ENCODE results near the gene PRDM11.

Gene PRDM11

DNA sequence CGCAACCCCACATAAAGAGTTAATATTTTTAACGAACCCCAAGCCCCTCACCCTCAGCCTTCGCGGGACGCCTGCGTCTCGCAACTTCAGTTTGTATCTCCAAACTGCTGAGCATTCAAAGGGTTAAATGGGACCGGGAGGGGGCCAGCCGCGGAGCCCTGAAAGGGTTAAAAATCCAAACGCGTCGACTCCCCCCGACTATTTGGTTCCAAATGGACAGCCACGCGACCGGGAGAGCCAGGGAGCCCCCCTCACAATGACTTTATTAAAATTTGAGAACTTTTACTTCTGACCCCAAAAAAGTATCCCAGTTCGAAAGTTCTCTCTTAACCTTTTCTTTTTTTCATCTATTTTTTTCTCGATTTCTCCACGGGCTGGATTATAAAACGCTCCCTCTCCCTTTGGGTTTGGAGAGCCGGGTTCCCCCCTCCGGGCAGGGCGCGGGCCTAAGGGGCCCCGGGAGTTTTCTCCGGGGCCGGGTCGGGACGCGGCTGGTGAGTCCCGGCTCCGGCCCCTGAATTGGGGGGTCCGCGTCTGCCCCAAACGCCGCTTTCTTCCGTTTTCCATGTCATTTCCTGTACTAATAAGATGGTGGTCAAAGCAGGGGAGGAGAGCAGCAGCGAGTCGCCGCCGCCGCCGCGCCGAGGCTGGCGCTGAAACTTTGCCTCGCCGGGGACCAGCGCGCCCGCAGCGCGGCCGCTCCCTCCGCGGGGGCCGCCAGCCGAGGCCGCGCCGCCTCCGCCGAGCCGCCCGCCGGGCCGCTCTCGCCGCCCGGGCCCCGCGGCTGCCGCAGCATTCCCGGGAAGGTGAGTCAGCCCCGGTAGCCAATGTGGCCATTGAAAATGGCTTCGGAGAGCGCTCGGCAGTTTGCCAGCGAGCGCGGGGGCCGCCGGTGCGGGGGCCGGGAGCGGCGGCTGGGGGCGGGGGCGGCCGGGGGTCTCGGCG is at the start of gene PRDM11:
Gene PRDM11 (plus strand): TSS at position 568 of the 945 bp plus-strand sequence. CDS start 35,128 bp downstream, outside the sequence.
- Mint-ChIP-seq H3K36me3 (peaks cover 5% of the 10 kb centered on the region), H3K27ac (peak within 1 kb of the TSS; percentile 92), H3K4me3 (peak within 1 kb of the TSS; percentile 91), H3K4me1 (ENCODE audit: low read depth) (peaks cover 32% of the 10 kb centered on the region), H3K9me3 (ENCODE audit: low read depth) (no peaks in the 10 kb centered on the region), H3K27me3 (peaks cover 3% of the 10 kb centered on the region)

DNA sequence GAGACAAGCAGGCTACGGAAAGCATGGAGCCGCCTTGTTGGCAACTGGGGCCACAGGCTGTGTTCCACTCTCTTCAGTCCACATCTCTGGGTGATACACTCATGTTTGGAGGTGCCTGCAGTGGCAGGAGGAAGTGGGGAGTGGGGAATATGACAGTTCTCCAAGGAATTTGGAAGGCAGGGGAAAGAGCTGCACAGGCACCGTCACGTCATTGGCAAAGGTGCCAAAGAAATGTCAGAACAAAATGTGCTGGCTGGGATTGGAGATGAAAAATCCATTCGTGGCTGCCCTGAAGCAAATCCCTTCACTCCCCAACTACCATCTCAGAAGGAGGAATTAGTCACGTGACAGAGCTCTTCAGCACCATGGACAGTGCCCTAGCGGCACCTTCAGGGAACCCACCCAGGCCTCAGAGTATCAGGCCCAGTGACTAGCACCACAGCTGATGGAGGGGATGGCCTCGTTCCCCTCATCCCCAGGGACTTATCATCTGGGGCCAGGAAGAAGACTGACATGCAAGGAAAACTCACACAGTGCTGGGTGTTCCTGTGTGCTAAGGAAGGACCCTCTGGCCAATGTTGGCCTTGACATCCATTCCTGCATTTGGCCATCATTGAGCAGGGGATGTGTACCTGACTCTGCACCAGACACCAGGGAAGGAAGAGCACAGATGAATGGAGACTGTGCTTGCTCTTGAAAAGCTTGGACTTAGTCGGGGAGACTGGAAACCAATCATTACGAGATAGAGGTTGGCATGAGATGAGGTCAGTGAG is 48.5 kb upstream of the PRDM11 start:
- Mint-ChIP-seq H3K4me3 (no peak overlapping the region), H3K4me1 (ENCODE audit: low read depth) (peaks cover 26% of the 10 kb centered on the region), H3K36me3 (no peaks in the 10 kb centered on the region), H3K9me3 (ENCODE audit: low read depth) (no peaks in the 10 kb centered on the region), H3K27me3 (peaks cover 7% of the 10 kb centered on the region), H3K27ac (no peak overlapping the region)

DNA sequence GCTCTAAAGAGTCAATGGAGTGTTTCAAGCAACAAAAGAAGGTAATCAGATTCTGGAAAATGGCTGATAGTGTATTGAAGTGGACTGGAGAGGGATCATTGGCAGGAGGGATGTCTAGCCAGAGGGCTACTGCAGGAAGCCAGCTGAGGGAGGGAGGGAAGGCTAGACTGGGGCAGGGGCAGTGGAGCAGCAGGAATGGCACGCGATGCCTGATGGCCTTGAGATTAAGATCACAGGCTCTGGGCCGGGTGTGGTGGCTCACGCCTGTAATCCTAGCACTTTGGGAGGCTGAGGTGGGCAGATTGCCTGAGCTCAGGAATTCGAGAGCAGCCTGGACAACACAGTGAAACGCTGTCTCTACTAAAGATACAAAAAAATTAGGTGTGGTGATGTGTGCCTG is 47.5 kb upstream of the PRDM11 start:
- no peaks in the 10 kb centered on the region for H3K9me3 Mint-ChIP-seq (ENCODE audit: low read depth)
- H3K27ac Mint-ChIP-seq, result no peak overlapping the region
- H3K4me1 Mint-ChIP-seq (ENCODE audit: low read depth), result peaks cover 20% of the 10 kb centered on the region
- no peak overlapping the region for H3K4me3 Mint-ChIP-seq
- H3K27me3 Mint-ChIP-seq, result peaks cover 7% of the 10 kb centered on the region
- H3K36me3 Mint-ChIP-seq, result no peaks in the 10 kb centered on the region

- H3K36me3 Mint-ChIP-seq, result no peaks in the 10 kb centered on the region
- no peak overlapping the region for H3K4me3 Mint-ChIP-seq
- peaks cover 7% of the 10 kb centered on the region for H3K27me3 Mint-ChIP-seq
- no peaks in the 10 kb centered on the region for H3K9me3 Mint-ChIP-seq (ENCODE audit: low read depth)
- no peak overlapping the region for H3K27ac Mint-ChIP-seq
- peaks cover 19% of the 10 kb centered on the region for H3K4me1 Mint-ChIP-seq (ENCODE audit: low read depth)
These were observed 46.1 kb upstream of the PRDM11 start for GRCh38 chr11:45100339-45100738.

DNA sequence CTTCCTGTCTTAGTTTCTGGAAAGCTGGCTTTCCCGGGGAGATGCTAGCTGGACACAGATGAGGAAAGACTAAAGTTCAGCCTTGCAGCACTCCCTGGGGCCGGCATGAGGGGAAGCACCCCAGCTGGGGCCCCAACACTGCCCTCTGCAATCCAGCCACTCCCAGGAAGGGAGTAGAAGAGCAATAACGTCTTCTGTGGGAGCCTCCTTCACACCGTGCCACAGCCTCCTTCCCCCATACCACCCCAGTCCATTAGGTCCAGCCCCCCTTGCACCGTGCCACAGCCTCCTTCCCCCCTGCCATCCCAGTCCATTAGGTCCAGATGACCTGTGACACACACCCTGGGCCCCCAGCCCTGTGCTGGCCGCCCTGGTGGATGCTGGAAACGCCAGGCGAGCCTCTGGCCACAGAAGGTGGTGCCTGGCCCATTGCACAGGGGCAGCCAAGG is 44.1 kb upstream of the PRDM11 start:
- Mint-ChIP-seq H3K36me3 (no peaks in the 10 kb centered on the region), H3K27me3 (peaks cover 5% of the 10 kb centered on the region), H3K4me3 (peak overlapping the region; percentile 71), H3K27ac (no peak overlapping the region), H3K9me3 (ENCODE audit: low read depth) (no peaks in the 10 kb centered on the region), H3K4me1 (ENCODE audit: low read depth) (peaks cover 19% of the 10 kb centered on the region)

DNA sequence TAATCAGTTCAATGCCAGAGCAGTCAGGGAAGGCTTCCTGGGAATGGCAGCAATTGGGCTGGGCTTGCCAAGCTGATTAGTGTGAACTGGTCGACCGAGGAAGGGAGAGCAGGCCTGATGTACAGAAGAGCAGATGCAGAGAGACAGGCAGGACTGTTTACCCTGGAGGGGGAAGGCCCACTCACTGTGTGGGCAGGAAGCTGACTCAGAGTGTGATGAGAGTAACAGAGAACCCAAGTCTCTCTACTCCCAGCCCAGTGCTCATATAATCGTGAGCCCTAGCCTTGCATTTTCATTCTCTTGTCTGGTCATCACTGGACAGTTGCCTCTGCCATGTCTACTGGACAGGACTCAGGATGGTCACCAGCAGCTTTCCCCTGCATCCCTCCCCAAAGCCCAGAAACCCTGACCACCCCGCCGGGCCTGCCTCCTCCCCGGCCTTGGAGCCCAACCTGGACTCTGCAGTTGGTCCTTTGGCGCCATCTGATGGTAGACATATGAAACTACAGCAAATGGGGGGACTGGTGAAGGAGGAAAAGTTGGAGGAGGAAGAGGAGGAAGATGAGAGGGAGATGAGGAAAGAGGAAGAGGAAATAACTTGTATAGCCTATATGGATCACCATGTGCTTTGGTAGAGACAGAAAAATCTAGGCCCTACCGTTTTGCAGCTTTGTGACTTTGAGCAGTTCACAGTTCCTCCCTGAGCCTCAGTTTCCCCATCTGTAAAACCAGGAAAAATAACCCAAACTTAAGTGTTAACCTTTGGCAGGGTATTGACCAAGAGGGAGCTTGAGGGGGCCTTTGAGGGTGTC is 43.4 kb upstream of the PRDM11 start:
- Mint-ChIP-seq H3K9me3 (ENCODE audit: low read depth) (no peaks in the 10 kb centered on the region), H3K4me1 (ENCODE audit: low read depth) (peaks cover 19% of the 10 kb centered on the region), H3K27ac (peak overlapping the region; percentile 25), H3K27me3 (peaks cover 5% of the 10 kb centered on the region), H3K36me3 (no peaks in the 10 kb centered on the region), H3K4me3 (peak overlapping the region; percentile 71)

DNA sequence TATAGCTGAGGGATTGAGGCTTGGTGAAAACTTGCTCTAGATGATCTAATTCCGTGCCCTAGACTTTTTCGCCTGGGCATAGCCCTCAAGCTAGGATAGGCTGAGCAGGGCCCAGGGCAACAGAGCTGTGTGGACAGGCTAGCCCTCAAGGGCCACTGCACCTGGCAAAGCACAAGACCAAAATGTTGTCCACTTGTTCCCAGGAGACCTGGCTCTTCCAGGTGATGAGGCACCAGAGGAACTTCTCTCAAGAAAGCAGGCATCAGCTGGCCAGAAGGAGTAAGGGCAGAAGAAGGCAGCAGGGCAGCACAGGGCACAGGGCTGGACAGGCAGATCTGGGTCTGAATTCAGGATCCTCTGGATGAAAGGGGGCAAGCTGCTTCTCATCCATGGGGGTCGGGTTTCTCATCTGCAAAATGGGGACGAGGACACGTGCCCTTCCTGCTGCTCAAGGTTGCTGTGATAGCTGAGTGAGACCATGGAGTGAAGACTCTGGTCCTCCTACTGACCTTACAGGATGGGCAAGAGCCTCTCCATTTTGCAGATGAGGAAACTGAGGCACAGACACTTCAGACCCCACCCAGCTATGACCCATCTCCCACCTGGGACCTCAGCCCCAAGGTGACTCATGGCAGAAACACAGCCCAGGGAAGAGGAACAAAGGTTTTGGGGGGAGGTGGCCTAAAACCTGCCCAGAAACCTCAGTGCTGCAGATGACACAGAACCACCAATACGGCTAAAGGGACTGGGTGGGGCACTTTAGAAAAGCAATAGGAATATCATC is 42.2 kb upstream of the PRDM11 start:
- no peak overlapping the region for H3K4me3 Mint-ChIP-seq
- no peak overlapping the region for H3K27ac Mint-ChIP-seq
- no peaks in the 10 kb centered on the region for H3K9me3 Mint-ChIP-seq (ENCODE audit: low read depth)
- H3K36me3 Mint-ChIP-seq, result no peaks in the 10 kb centered on the region
- peaks cover 2% of the 10 kb centered on the region for H3K27me3 Mint-ChIP-seq
- peaks cover 19% of the 10 kb centered on the region for H3K4me1 Mint-ChIP-seq (ENCODE audit: low read depth)

DNA sequence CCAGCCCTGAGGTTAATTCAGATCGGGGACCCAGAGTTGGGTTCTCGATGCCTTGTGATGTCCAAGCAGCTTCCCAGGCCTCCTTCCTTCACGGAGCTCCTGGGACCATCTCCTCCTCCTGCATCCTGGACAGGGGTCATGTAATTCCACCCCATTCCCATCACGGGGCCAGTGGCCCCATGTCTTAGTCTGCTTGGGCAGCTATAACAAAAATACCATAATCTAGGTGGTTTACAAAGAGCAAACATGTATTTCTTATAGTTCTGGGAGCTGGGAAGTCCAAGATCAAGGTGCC is 41.7 kb upstream of the PRDM11 start:
- H3K27ac Mint-ChIP-seq, result no peak overlapping the region
- H3K9me3 Mint-ChIP-seq (ENCODE audit: low read depth), result no peaks in the 10 kb centered on the region
- H3K36me3 Mint-ChIP-seq, result no peaks in the 10 kb centered on the region
- H3K27me3 Mint-ChIP-seq, result peaks cover 6% of the 10 kb centered on the region
- no peak overlapping the region for H3K4me3 Mint-ChIP-seq
- peaks cover 19% of the 10 kb centered on the region for H3K4me1 Mint-ChIP-seq (ENCODE audit: low read depth)

DNA sequence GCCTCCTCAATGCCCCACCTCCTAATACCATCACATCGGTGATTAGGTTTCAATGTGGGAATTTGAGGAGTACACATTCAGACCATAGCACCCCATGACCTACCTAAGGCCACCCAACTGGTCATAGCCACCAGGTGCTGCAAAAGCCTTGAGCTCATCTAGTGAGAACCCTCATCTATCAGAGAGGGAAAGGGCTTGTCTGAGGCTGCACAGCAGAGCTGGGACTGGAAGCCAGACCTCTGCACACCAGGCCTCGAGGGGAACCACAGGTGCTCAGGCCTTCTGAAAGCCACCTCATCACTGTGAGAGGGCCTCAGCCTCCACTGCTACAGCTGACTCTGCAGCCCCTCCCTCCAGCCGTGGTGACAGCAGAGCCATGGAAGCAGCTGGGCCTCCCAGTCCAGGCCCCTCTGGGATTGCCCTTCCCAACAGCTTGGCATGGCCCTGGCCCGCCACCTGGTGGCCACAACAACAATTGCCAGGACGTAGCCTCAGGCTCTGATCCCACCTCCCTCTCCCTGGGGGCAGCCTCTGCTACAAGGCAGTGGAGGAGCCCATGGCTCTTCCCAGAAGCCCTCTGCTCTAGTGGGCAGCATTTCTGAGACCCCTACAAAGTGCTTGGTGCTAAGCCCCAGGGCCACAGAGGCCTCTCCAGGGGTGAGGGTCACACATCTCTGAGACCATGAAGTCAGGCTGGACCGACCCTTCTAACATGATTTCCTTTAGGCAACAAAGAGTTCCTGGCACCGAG is 41.0 kb upstream of the PRDM11 start:
- Mint-ChIP-seq H3K4me3 (no peak overlapping the region), H3K27ac (no peak overlapping the region), H3K36me3 (no peaks in the 10 kb centered on the region), H3K9me3 (ENCODE audit: low read depth) (no peaks in the 10 kb centered on the region), H3K4me1 (ENCODE audit: low read depth) (peaks cover 19% of the 10 kb centered on the region), H3K27me3 (peaks cover 6% of the 10 kb centered on the region)

- Mint-ChIP-seq H3K27ac (no peak overlapping the region), H3K9me3 (ENCODE audit: low read depth) (no peaks in the 10 kb centered on the region), H3K4me3 (no peak overlapping the region), H3K27me3 (peaks cover 7% of the 10 kb centered on the region), H3K36me3 (no peaks in the 10 kb centered on the region), H3K4me1 (ENCODE audit: low read depth) (peaks cover 15% of the 10 kb centered on the region)
These were observed 40.5 kb upstream of the PRDM11 start for GRCh38 chr11:45105984-45106375.

DNA sequence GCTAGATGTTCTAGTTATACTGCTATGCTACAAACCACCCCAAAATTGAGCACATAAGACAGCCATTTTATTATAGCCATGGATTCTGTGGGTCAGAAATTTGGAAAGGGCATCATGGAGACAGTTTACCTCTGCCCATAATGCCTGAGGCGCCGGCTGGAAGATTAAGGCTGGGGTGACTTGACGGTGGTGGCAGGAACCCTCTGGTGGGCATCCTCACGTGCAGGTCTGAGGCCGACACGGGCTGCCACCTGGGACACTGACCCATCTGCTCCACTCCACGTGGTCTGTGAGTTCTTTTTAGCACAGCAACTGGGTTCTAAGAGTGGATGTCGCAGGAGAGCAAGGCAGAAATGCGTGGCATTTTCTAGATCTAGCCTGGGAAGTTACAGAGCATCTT is 40.0 kb upstream of the PRDM11 start:
- H3K9me3 Mint-ChIP-seq (ENCODE audit: low read depth), result no peaks in the 10 kb centered on the region
- no peak overlapping the region for H3K4me3 Mint-ChIP-seq
- no peak overlapping the region for H3K27ac Mint-ChIP-seq
- H3K36me3 Mint-ChIP-seq, result no peaks in the 10 kb centered on the region
- H3K4me1 Mint-ChIP-seq (ENCODE audit: low read depth), result peaks cover 13% of the 10 kb centered on the region
- H3K27me3 Mint-ChIP-seq, result peaks cover 10% of the 10 kb centered on the region

- H3K4me3 Mint-ChIP-seq, result no peak overlapping the region
- peaks cover 13% of the 10 kb centered on the region for H3K4me1 Mint-ChIP-seq (ENCODE audit: low read depth)
- no peaks in the 10 kb centered on the region for H3K36me3 Mint-ChIP-seq
- H3K27me3 Mint-ChIP-seq, result peaks cover 12% of the 10 kb centered on the region
- no peak overlapping the region for H3K27ac Mint-ChIP-seq
- H3K9me3 Mint-ChIP-seq (ENCODE audit: low read depth), result no peaks in the 10 kb centered on the region
These were observed 39.4 kb upstream of the PRDM11 start for GRCh38 chr11:45107029-45107428.

DNA sequence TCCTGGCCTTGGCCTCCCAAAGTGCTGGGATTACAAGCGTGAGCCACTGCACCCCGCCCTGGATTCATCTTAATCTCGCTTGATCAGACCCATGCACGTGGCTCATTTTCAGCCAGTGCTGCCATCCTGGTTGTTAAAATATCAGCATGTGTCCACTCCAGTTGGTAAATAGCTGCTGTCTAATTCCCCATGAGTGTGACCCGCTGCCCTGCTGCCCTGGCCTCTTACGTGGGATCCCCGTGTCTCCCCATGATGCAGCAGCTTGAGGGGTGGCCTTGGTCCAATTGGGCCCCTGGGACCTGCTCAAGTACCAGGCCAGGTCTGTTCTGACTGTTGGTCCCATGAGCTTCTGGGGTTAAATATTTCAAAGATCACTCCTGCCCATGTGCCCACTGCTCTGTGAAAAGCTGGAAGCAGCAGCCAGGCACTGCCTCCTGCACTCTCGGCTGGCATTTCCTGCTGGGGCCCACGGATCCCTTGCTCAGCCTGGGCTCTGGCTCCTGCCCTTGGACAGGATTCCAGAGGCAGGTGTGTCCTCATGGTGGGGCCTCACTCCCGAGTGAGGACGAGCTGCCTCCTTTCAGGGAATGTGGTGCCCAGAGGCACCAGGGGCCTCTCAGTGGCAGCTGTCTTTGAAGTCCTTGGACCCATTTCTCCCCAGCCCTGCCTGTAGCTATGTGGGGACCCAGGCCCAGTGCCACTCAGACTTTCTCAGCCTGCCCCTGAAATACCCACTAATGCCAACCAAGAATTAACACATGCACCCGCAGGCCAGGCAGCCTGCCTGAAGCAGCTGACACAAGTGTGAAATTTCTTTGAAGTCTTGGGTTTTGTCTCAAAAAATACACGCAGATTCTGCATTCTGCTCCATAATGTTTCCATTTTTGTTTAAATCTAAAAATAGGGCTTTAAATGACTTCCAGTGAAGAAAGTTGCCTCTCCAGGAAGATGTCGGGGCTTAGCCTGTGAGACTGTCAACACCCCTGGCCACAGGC is 38.1 kb upstream of the PRDM11 start:
- Mint-ChIP-seq H3K36me3 (no peaks in the 10 kb centered on the region), H3K27me3 (peaks cover 22% of the 10 kb centered on the region), H3K4me3 (no peak overlapping the region), H3K9me3 (ENCODE audit: low read depth) (no peaks in the 10 kb centered on the region), H3K27ac (no peak overlapping the region), H3K4me1 (ENCODE audit: low read depth) (no peaks in the 10 kb centered on the region)

Data from activated naive CD8-positive, alpha-beta T cell (primary cell).